MG63 (cell line): ENCODE results near the gene BHLHE40. TPM values are rescaled to one million over a fixed set of nuclear protein-coding genes. Genes with fewer than 3 reads are reported as not detected.

ENCODE experiments used
- DNase-seq: peaks from one replicate; pipeline ENCODE4 v3.0.0-alpha.2; 2020
- H3K27me3 ChIP-seq: fragments of 250-450 bp; sonication (Bioruptor Pico); 2 replicates; pipeline ENCODE4 v1.5.1; 2020; ENCODE audit warnings: mild to moderate bottlenecking, moderate library complexity
- H3K36me3 ChIP-seq: fragments of 250-450 bp; sonication (Bioruptor Pico); 2 replicates; pipeline ENCODE4 v1.5.1; 2020; ENCODE audit warnings: mild to moderate bottlenecking, moderate library complexity
- H3K4me3 ChIP-seq: fragments of 250-450 bp; sonication (Bioruptor Pico); 2 replicates; pipeline ENCODE4 v1.5.1; 2020; ENCODE audit warnings: mild to moderate bottlenecking, moderate library complexity
- H3K9me3 ChIP-seq: fragments of 250-450 bp; sonication (Bioruptor Pico); 2 replicates; pipeline ENCODE4 v1.5.1; 2020; ENCODE audit warnings: mild to moderate bottlenecking, moderate library complexity
- total RNA-seq: library from RNA; depleted of rRNA; stranded (reverse); fragments of >200 nt; shearing (Covaris generic); gene quantifications from 2 replicates; pipeline ENCODE4 v1.2.3, GENCODE V29; 2014; ENCODE audit warnings: low replicate concordance; rRNA removed

The BHLHE40 gene
- total RNA-seq, 1 experiment from 2014 or later = 2.6 TPM

GRCh38 chr3:5019411-5020241 lies 40.4 kb downstream of the BHLHE40 start:
- H3K36me3 ChIP-seq = no peaks in the 10 kb centered on the region
- DNase-seq = no peak
- H3K4me3 ChIP-seq = no peak overlapping the region
- no peaks in the 10 kb centered on the region for H3K27me3 ChIP-seq
- H3K9me3 ChIP-seq = no peaks in the 10 kb centered on the region

- Histone ChIP-seq H3K9me3 (no peaks in the 10 kb centered on the region), H3K36me3 (no peaks in the 10 kb centered on the region), H3K27me3 (no peaks in the 10 kb centered on the region), H3K4me3 (no peak overlapping the region)
- DNase-seq = no peak
These were observed 41.0 kb downstream of the BHLHE40 start for GRCh38 chr3:5020242-5020722.

- no peak overlapping the region for H3K4me3 ChIP-seq
- H3K9me3 ChIP-seq = no peaks in the 10 kb centered on the region
- H3K27me3 ChIP-seq = no peaks in the 10 kb centered on the region
- no peaks in the 10 kb centered on the region for H3K36me3 ChIP-seq
- peak; percentile 6 for DNase-seq
These were observed 42.2 kb downstream of the BHLHE40 start for GRCh38 chr3:5021116-5022092.

DNA sequence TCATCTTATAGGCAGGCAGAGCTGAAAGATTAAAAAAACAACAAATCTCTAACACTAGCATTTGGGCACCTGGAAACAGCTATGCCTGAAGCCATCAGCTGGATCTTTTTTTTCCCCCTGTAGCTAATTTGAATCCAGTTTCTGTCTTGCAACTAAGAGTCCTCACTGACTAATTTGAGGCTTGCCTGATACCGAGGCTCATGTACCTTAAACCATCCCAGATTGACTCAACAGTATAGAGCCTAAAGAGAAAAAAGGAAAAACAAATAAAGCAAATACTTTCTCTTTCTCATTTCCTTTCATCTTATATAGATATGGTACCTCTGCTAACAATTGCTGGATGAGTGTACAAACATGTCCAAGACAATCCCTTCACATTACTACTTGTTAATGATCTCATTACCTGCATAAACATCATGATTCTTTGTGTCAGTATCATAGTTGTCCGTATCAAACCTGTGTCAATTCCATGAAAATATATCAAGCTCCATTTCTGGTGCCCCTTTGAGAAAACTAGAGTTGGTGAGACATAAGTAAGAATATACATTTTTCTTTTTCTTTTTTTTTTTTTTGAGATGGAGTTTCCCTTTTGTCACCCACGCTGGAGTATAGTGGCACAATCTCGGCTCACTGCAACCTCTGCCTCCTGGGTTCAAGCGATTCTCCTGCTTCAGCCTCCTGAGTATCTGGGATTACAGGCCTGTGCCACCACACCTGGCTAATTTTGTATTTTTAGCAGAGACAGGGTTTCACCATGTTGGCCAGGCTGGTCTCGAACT lies 43.1 kb downstream of the BHLHE40 start:
- no peak for DNase-seq
- H3K4me3 ChIP-seq = no peak overlapping the region
- no peaks in the 10 kb centered on the region for H3K27me3 ChIP-seq
- H3K9me3 ChIP-seq = no peaks in the 10 kb centered on the region
- no peaks in the 10 kb centered on the region for H3K36me3 ChIP-seq

- H3K9me3 ChIP-seq = no peaks in the 10 kb centered on the region
- H3K4me3 ChIP-seq = no peak overlapping the region
- no peaks in the 10 kb centered on the region for H3K36me3 ChIP-seq
- peak; percentile 92 for DNase-seq
- H3K27me3 ChIP-seq = no peaks in the 10 kb centered on the region
These were observed 43.9 kb downstream of the BHLHE40 start for GRCh38 chr3:5022966-5023776.

DNA sequence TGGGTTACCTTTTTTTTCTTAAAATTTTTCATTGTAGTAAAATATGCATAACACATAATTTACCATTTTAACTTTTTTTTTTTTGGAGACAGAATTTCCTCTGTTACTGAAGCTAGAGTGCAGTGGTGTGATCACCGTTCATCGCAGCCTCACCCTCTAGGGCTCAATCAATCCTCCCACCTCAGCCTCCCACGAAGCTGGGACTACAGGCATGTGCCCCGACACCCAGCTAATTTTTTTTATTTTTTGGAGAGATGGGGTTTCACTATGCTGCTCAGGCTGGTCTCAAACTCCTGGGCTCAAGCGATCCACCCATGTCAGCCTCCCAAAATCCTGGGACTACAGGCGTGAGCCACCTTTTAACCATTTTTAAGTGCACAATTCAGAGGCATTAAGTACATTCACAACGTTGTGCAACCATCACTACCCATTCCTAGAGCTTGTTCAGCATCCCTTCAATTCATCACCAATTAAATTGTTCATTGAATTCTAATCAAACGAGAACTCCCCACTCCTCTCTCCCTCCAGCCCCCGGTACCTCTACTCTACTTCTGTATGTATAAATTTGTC lies 44.6 kb downstream of the BHLHE40 start:
- H3K4me3 ChIP-seq = no peak overlapping the region
- H3K27me3 ChIP-seq = no peaks in the 10 kb centered on the region
- DNase-seq = no peak
- H3K9me3 ChIP-seq = no peaks in the 10 kb centered on the region
- H3K36me3 ChIP-seq = no peaks in the 10 kb centered on the region

GRCh38 chr3:5026046-5026362 lies 46.8 kb downstream of the BHLHE40 start:
- H3K36me3 ChIP-seq = no peaks in the 10 kb centered on the region
- H3K27me3 ChIP-seq = no peaks in the 10 kb centered on the region
- no peak overlapping the region for H3K4me3 ChIP-seq
- no peaks in the 10 kb centered on the region for H3K9me3 ChIP-seq
- no peak for DNase-seq

DNA sequence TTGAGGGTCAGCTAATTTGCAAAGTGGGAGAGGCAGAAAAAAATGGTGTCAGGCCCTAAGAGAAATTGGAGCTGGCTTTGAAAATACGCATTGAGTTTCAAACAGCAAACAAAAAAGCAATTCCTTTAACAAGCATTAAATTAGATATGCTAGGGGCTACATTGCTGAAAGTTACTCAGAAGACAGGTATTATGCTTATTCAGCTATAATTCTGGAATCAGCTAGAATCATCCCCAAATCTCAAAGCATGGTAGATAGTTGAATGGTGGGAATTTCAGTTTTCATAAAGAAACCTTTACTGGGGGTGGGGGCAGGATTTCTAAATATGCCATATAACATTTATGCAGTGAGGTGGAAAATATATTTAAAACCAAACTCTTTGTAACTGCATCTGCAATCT lies 50.5 kb downstream of the BHLHE40 start:
- no peaks in the 10 kb centered on the region for H3K27me3 ChIP-seq
- no peaks in the 10 kb centered on the region for H3K36me3 ChIP-seq
- no peaks in the 10 kb centered on the region for H3K9me3 ChIP-seq
- H3K4me3 ChIP-seq = no peak overlapping the region
- no peak for DNase-seq

DNA sequence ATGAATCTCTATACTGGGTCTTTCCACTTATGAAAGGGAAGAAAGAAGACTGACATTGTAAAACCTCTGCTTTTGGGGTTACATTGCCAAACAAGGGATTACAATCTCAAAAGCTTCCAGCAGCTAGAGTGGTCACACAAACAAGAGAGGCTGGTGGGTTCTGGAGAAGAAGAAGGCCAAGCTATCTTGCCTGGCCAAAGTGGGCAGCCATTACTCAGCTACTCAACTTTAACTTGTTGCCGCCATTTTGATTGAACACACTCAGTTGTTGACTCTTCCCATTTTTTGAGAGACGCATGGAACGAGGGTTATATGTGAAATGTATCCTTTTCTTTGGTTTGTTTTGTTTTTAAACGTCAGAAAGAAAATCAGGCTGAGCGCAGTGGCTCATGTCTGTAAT lies 50.9 kb downstream of the BHLHE40 start:
- no peaks in the 10 kb centered on the region for H3K9me3 ChIP-seq
- H3K4me3 ChIP-seq = no peak overlapping the region
- DNase-seq = no peak
- H3K27me3 ChIP-seq = no peaks in the 10 kb centered on the region
- H3K36me3 ChIP-seq = no peaks in the 10 kb centered on the region

- no peaks in the 10 kb centered on the region for H3K9me3 ChIP-seq
- no peak for DNase-seq
- H3K27me3 ChIP-seq = no peaks in the 10 kb centered on the region
- no peak overlapping the region for H3K4me3 ChIP-seq
- H3K36me3 ChIP-seq = no peaks in the 10 kb centered on the region
These were observed 53.6 kb downstream of the BHLHE40 start for GRCh38 chr3:5032844-5033243.

Other genes starting within 250 kb of the BHLHE40 start
- gene ARL8B, start 142.9 kb downstream of the BHLHE40 start, total RNA-seq = 41.0 and 73.9 TPM in 2 replicates
- gene EDEM1, start 208.3 kb downstream of the BHLHE40 start, total RNA-seq = 11.0 and 20.5 TPM in 2 replicates